ENCODE measurements around the gene FKBP7. TPM values are rescaled to one million over a fixed set of nuclear protein-coding genes. Genes with fewer than 3 reads are reported as not detected.

The FKBP7 gene
- total RNA-seq, 1 experiment from 2014 or later = 4.8 TPM

DNA sequence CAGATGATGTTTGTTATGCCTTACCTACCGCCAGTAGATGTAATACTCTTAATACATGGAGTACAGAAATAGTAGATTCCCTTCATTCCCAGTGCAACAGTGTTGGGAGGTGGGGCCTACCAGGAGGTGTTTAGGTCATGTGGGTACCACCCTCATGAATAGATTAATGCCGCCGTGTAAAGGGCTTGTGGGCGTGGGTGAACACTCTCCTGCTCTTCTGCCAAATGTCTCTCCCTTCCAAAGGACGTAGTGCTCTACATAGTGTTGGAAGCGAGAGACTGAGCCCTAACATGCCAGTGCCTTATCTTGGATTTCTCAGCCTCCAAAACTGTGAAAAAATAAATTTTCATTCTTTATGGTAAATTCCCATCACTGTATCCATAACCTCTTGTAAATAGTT, 32.0 kb upstream of the FKBP7 start:
- Mint-ChIP-seq H3K9me3 (no peaks in the 10 kb centered on the region), H3K27ac (no peak overlapping the region; a peak in 1 of 7 replicates), H3K27me3 (ENCODE audit: low read depth) (no peaks in the 10 kb centered on the region), H3K36me3 (ENCODE audit: insufficient read depth in 1 of 3, low read depth in 3 of 3) (no peaks in the 10 kb centered on the region), H3K4me3 (no peak overlapping the region), H3K4me1 (peaks cover 19 to 22% of the 10 kb centered on the region in 2 experiments)
- Histone ChIP-seq H3K9ac (ENCODE audit: extremely low read depth, insufficient read length, low read length) (no peak overlapping the region), H3K14ac (ENCODE audit: insufficient read depth, low read length) (no peak overlapping the region), H3K4me1 (ENCODE audit: insufficient read depth, low read length) (no peaks in the 10 kb centered on the region), H2BK20ac (ENCODE audit: low read depth, low read length, poor library complexity, severe bottlenecking) (no peak overlapping the region), H3K27me3 (ENCODE audit: insufficient read depth, low read length) (no peaks in the 10 kb centered on the region), H2BK120ac (ENCODE audit: low read depth, low read length, poor library complexity, severe bottlenecking) (no peak overlapping the region), H3K23me2 (ENCODE audit: insufficient read length, low read depth, low read length, poor library complexity, severe bottlenecking) (no peaks in the 10 kb centered on the region), H4K20me1 (ENCODE audit: control insufficient read depth, insufficient read depth, insufficient read length) (no peaks in the 10 kb centered on the region), H3K56ac (ENCODE audit: insufficient read length, low read depth, low read length) (no peak overlapping the region), H2BK15ac (ENCODE audit: low read depth, low read length) (no peak overlapping the region), H4K8ac (replicated peaks; ENCODE audit: insufficient read length, low read depth, low read length) (no peak overlapping the region), H2BK12ac (ENCODE audit: insufficient read length, low read depth, low read length) (no peak overlapping the region), H2AFZ (ENCODE audit: low read length) (no peak overlapping the region), H2AK5ac (ENCODE audit: insufficient read length, low read length) (no peak overlapping the region), H2BK5ac (ENCODE audit: insufficient read length, low read length) (no peak overlapping the region), H3K9me3 (ENCODE audit: control insufficient read depth, low read depth, low read length) (no peaks in the 10 kb centered on the region), H3K79me1 (ENCODE audit: insufficient read depth, low read depth, low read length, poor library complexity, severe bottlenecking) (no peaks in the 10 kb centered on the region), H3K27ac (ENCODE audit: insufficient read length, low read depth, low read length) (no peak overlapping the region), H4K5ac (ENCODE audit: insufficient read length, low read depth, low read length) (no peak overlapping the region), H3T11ph (ENCODE audit: low read length) (no peak overlapping the region), H4K91ac (ENCODE audit: insufficient read length, low read depth, low read length) (no peak overlapping the region), H3K18ac (ENCODE audit: insufficient read length, low read depth, low read length) (no peak overlapping the region), H3K4ac (ENCODE audit: low read depth, low read length) (no peak overlapping the region), H3K23ac (ENCODE audit: insufficient read length, low read depth, low read length) (no peak overlapping the region), H3K79me2 (ENCODE audit: insufficient read depth, low read length) (no peaks in the 10 kb centered on the region), H3K4me2 (ENCODE audit: insufficient read depth, insufficient read length, low read length) (no peak overlapping the region)
- TF ChIP-seq CTCF (conservative IDR thresholded peaks at IDR 0.05) = no peak
- no peak for DNase-seq
- no CpG with 5 or more reads among the region's 6 CpGs for WGBS (ENCODE audit: extremely low coverage, insufficient read length, low lambda C conversion rate)
